Measurements from ENCODE around the gene CPED1.
"Not testable (repeated sequence)": the region's sequence is repeated elsewhere in the genome, so short reads cannot be mapped to it uniquely, and the experiment has no call there.

The CPED1 gene

GRCh38 chr7:121286186-121286585 lies 297.7 kb downstream of the CPED1 start:
- no peak for DNase-seq (ENCODE audit: low read depth)

- no peak for DNase-seq (ENCODE audit: low read depth)
Measured at GRCh38 chr7:121286742-121287734, 298.5 kb downstream of the CPED1 start.

GRCh38 chr7:121288894-121289293 lies 300.4 kb downstream of the CPED1 start:
- no peak for DNase-seq (ENCODE audit: low read depth)

GRCh38 chr7:121289930-121290329 lies 301.4 kb downstream of the CPED1 start:
- DNase-seq (ENCODE audit: low read depth), result not testable (repeated sequence)

GRCh38 chr7:121294448-121294992 lies 306.0 kb downstream of the CPED1 start:
- DNase-seq (ENCODE audit: low read depth), result no peak

- no peak for DNase-seq (ENCODE audit: low read depth)
Measured at GRCh38 chr7:121297843-121298242, 309.3 kb downstream of the CPED1 start.

GRCh38 chr7:121298831-121299239 lies 310.3 kb downstream of the CPED1 start:
- DNase-seq (ENCODE audit: low read depth), result no peak

GRCh38 chr7:121300685-121301420 lies 312.3 kb downstream of the CPED1 start:
- DNase-seq (ENCODE audit: low read depth), result no peak

GRCh38 chr7:121301446-121302213 lies 313.1 kb downstream of the CPED1 start:
- no peak for DNase-seq (ENCODE audit: low read depth)

- no peak for DNase-seq (ENCODE audit: low read depth)
Measured at GRCh38 chr7:121302214-121302745, 313.8 kb downstream of the CPED1 start.

- no peak for DNase-seq (ENCODE audit: low read depth)
Measured at GRCh38 chr7:121303422-121304101, 315.1 kb downstream of the CPED1 start.

GRCh38 chr7:121304102-121304658 lies 315.7 kb downstream of the CPED1 start:
- DNase-seq (ENCODE audit: low read depth), result no peak

- no peak for DNase-seq (ENCODE audit: low read depth)
Measured at GRCh38 chr7:121305109-121305508, 316.6 kb downstream of the CPED1 start.

GRCh38 chr7:121306565-121306964 lies 318.1 kb downstream of the CPED1 start:
- DNase-seq (ENCODE audit: low read depth), result no peak

- DNase-seq (ENCODE audit: low read depth), result no peak
Measured at GRCh38 chr7:121307021-121307574, 318.6 kb downstream of the CPED1 start.

- DNase-seq (ENCODE audit: low read depth), result no peak
Measured at GRCh38 chr7:121313220-121313792, 324.8 kb downstream of the CPED1 start.

- no peak for DNase-seq (ENCODE audit: low read depth)
Measured at GRCh38 chr7:121313793-121314676, 325.5 kb downstream of the CPED1 start.

- DNase-seq (ENCODE audit: low read depth), result not testable (repeated sequence)
Measured at GRCh38 chr7:121315170-121315569, 326.7 kb downstream of the CPED1 start.

GRCh38 chr7:121322460-121322859 lies 333.9 kb downstream of the CPED1 start:
- no peak for DNase-seq (ENCODE audit: low read depth)

Measured in T follicular helper cell (primary cell).